Measurements from ENCODE around the gene ARVCF.

Gene ARVCF

GRCh38 chr22:20044495-20045151 is 28.0 kb upstream of the ARVCF start:
- TF ChIP-seq REST (IDR thresholded peaks at IDR 0.05; ENCODE audit: insufficient read depth in 1 of 2, low read depth in 2 of 2, low read length in 2 of 2) (no peak), POLR2AphosphoS5 (IDR thresholded peaks at IDR 0.05; ENCODE audit: low read depth, low read length) (no peak), FOXP2 (optimal IDR thresholded peaks at IDR 0.05; ENCODE audit: borderline replicate concordance, extremely low read depth, extremely low read length, insufficient read depth) (no peak), SIN3A (IDR thresholded peaks at IDR 0.05; ENCODE audit: borderline replicate concordance, insufficient read depth, low read length) (no peak), TAF1 (IDR thresholded peaks at IDR 0.05; ENCODE audit: borderline replicate concordance, insufficient read depth, low read length) (no peak)

GRCh38 chr22:20043997-20044342 is 27.3 kb upstream of the ARVCF start:
- no peak for TF ChIP-seq POLR2AphosphoS5 (IDR thresholded peaks at IDR 0.05; ENCODE audit: low read depth, low read length)

- TF ChIP-seq FOXP2 (optimal IDR thresholded peaks at IDR 0.05; ENCODE audit: borderline replicate concordance, extremely low read depth, extremely low read length, insufficient read depth), result no peak
- TF ChIP-seq TAF1 (IDR thresholded peaks at IDR 0.05; ENCODE audit: borderline replicate concordance, insufficient read depth, low read length), result no peak
- TF ChIP-seq POLR2AphosphoS5 (IDR thresholded peaks at IDR 0.05; ENCODE audit: low read depth, low read length), result no peak
- TF ChIP-seq REST (IDR thresholded peaks at IDR 0.05; ENCODE audit: insufficient read depth in 1 of 2, low read depth in 2 of 2, low read length in 2 of 2), result no peak
- TF ChIP-seq SIN3A (IDR thresholded peaks at IDR 0.05; ENCODE audit: borderline replicate concordance, insufficient read depth, low read length), result no peak
Observed at GRCh38 chr22:20043057-20043996, 26.7 kb upstream of the ARVCF start.

GRCh38 chr22:20040327-20041200 is 23.9 kb upstream of the ARVCF start:
- TF ChIP-seq REST (IDR thresholded peaks at IDR 0.05; ENCODE audit: insufficient read depth in 1 of 2, low read depth in 2 of 2, low read length in 2 of 2) (no peak), SIN3A (IDR thresholded peaks at IDR 0.05; ENCODE audit: borderline replicate concordance, insufficient read depth, low read length) (no peak), TAF1 (IDR thresholded peaks at IDR 0.05; ENCODE audit: borderline replicate concordance, insufficient read depth, low read length) (no peak), FOXP2 (optimal IDR thresholded peaks at IDR 0.05; ENCODE audit: borderline replicate concordance, extremely low read depth, extremely low read length, insufficient read depth) (no peak), POLR2AphosphoS5 (IDR thresholded peaks at IDR 0.05; ENCODE audit: low read depth, low read length) (no peak)

GRCh38 chr22:20039683-20040325 is 23.2 kb upstream of the ARVCF start:
- TF ChIP-seq SIN3A (IDR thresholded peaks at IDR 0.05; ENCODE audit: borderline replicate concordance, insufficient read depth, low read length) (no peak), TAF1 (IDR thresholded peaks at IDR 0.05; ENCODE audit: borderline replicate concordance, insufficient read depth, low read length) (no peak), REST (IDR thresholded peaks at IDR 0.05; ENCODE audit: insufficient read depth in 1 of 2, low read depth in 2 of 2, low read length in 2 of 2) (no peak), POLR2AphosphoS5 (IDR thresholded peaks at IDR 0.05; ENCODE audit: low read depth, low read length) (no peak), FOXP2 (optimal IDR thresholded peaks at IDR 0.05; ENCODE audit: borderline replicate concordance, extremely low read depth, extremely low read length, insufficient read depth) (no peak)

All from PFSK-1 (cell line).